Measurements from ENCODE around the gene HIPK3. TPM values are rescaled to one million over a fixed set of nuclear protein-coding genes. Genes with fewer than 3 reads are reported as not detected.

HIPK3 gene
- total RNA-seq, 1 donor from 2014 or later = 83.0 TPM

DNA sequence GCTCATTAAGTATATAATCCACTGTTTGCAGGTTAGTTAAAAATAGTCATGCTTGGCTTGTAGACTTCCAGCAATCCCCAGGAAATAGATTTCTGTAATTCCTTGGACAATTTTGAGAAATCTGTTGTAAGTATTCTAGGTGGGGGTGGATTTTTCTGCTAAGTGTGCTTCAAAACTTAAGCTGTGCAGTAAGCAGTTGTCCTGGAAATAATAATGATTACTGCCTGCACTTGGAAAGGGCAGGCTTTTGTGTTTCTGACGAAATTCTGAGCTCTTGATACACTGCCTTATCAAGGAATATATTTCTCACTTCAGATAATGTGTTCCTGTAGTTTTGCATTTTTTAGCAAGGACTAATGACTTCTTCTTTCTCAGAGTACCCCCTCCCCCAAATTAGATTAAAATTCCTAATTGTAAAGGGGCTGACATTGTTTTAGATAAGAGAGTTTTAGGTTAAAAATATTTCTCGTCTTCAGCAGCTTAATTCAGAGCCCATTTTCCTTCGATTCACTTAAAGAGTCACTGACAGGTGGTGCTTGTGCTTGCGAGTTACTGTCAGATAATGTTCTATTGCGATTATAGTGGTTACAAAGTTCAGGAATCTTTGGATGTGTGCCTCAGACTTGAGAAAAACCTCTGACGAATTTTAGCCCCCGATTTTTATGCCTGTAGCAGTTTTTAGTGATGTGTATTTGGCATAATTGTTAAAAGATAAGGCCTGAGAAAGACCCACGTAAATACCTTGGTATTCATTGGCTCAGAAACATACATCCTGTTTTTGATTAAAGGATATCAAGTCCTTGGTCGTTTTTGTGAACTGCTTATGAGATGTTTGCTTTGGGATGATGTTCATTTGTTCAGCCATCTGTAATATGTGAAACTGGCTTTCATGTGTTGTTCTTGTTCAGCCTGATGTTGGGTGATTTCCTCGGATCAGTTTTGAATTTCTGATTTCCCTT lies 120.5 kb downstream of the HIPK3 start:
- no peak for DNase-seq (ENCODE audit: low spot score)

DNA sequence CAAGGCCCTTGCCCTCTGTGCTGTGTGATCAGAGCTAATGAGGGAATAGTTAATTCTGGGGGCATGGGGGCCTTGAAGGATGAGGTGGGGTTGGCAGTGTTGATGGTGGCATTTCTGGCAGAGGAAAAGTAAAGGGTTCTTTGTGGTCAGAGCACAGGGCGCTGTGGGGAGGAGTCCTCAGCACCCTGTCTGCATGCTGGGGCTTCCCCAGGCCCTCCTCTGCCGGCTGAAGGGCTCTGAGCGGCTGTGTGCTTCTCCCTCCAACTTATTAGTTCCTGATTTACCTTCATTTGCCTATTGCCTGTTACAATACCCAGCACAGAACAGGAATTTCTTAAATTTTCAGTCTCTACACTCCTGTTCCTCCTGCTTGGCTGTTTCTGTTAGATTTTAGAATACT lies 122.8 kb downstream of the HIPK3 start:
- TF ChIP-seq, protein P1, sequence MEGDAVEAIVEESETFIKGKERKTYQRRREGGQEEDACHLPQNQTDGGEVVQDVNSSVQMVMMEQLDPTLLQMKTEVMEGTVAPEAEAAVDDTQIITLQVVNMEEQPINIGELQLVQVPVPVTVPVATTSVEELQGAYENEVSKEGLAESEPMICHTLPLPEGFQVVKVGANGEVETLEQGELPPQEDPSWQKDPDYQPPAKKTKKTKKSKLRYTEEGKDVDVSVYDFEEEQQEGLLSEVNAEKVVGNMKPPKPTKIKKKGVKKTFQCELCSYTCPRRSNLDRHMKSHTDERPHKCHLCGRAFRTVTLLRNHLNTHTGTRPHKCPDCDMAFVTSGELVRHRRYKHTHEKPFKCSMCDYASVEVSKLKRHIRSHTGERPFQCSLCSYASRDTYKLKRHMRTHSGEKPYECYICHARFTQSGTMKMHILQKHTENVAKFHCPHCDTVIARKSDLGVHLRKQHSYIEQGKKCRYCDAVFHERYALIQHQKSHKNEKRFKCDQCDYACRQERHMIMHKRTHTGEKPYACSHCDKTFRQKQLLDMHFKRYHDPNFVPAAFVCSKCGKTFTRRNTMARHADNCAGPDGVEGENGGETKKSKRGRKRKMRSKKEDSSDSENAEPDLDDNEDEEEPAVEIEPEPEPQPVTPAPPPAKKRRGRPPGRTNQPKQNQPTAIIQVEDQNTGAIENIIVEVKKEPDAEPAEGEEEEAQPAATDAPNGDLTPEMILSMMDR (IDR thresholded peaks at IDR 0.05) = no peak
- H3K27me3 Mint-ChIP-seq (ENCODE audit: low read depth) = no peaks in the 10 kb centered on the region
- no peak overlapping the region for H3K4me3 Mint-ChIP-seq (ENCODE audit: unreplicated experiment)
- H3K9me3 Mint-ChIP-seq (ENCODE audit: low read depth) = no peaks in the 10 kb centered on the region
- no peak for DNase-seq (ENCODE audit: low spot score)
- no peaks in the 10 kb centered on the region for H3K36me3 Mint-ChIP-seq (ENCODE audit: low read depth)
- peaks cover 18% of the 10 kb centered on the region for H3K4me1 Mint-ChIP-seq (ENCODE audit: low read depth)
- no peak overlapping the region for H3K27ac Mint-ChIP-seq (ENCODE audit: unreplicated experiment)

More for the DNA sequence above, 120.5 kb downstream of the HIPK3 start:
- H3K4me3 Mint-ChIP-seq (ENCODE audit: unreplicated experiment) = no peak overlapping the region
- no peak overlapping the region for H3K27ac Mint-ChIP-seq (ENCODE audit: unreplicated experiment)
- no peaks in the 10 kb centered on the region for H3K27me3 Mint-ChIP-seq (ENCODE audit: low read depth)
- no peaks in the 10 kb centered on the region for H3K36me3 Mint-ChIP-seq (ENCODE audit: low read depth)
- H3K9me3 Mint-ChIP-seq (ENCODE audit: low read depth) = no peaks in the 10 kb centered on the region
- TF ChIP-seq, protein P1 (IDR thresholded peaks at IDR 0.05) = no peak
- peaks cover 22% of the 10 kb centered on the region for H3K4me1 Mint-ChIP-seq (ENCODE audit: low read depth)

DNA sequence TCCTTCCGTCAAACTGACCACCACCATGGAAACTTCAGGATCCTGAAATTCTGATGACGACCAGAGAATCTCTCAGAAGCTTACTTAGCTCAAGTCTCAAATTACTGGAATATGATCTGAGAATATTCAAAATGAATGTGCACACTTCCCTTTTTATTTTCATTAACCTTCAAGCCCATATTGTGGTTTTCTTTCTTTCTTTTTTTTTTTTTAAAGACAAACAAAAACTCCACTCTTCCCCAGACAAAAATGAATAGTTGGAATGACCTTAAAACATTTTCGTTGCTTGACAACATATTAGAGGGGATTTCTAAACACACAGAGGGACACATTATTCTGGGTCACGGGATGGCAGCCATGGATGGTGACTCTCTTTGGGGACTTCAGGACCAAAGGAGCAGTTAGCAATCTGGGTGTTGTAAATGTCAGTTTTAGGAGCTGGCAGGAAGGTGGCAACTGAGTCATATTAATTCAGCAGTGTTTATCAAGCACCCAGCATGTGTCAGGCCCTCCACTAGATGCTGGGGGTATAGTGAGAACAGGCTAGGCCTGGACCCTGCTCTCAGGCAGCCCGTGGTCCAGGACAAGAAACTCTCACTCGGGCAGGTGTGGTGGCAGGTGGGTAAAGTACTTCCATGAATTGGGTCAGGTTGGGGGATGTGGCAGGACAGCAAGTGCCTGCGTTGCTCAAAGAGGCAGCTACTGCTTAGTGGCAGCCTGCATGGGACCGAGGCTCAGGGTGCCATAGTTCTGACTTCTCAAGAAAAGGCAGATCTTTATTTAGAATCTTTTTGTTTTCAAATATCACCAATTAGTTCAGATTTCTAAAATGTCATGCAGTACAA lies 126.1 kb downstream of the HIPK3 start:
- Mint-ChIP-seq H3K27me3 (ENCODE audit: low read depth) (no peaks in the 10 kb centered on the region), H3K27ac (ENCODE audit: unreplicated experiment) (no peak overlapping the region), H3K36me3 (ENCODE audit: low read depth) (no peaks in the 10 kb centered on the region), H3K4me3 (ENCODE audit: unreplicated experiment) (no peak overlapping the region), H3K9me3 (ENCODE audit: low read depth) (peaks cover 3% of the 10 kb centered on the region), H3K4me1 (ENCODE audit: low read depth) (peaks cover 2% of the 10 kb centered on the region)
- DNase-seq (ENCODE audit: low spot score) = no peak
- TF ChIP-seq, protein P1 (IDR thresholded peaks at IDR 0.05) = no peak

DNA sequence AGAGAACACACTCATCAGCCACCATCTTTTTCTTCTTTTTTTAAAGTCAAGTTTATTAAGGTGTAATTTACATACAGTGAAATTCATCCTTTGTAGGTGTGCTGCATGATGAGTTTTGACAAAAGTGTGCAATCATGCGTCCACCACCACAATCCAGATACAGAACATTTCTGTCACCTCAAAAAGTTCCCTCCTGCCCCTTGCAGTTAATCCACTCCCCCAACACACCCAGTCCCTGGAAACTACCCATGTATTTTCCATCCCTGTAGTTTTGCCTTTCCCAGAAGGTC lies 126.7 kb downstream of the HIPK3 start:
- no peak overlapping the region for H3K27ac Mint-ChIP-seq (ENCODE audit: unreplicated experiment)
- TF ChIP-seq, protein P1 (IDR thresholded peaks at IDR 0.05) = no peak
- peaks cover 3% of the 10 kb centered on the region for H3K9me3 Mint-ChIP-seq (ENCODE audit: low read depth)
- H3K4me1 Mint-ChIP-seq (ENCODE audit: low read depth) = no peaks in the 10 kb centered on the region
- H3K36me3 Mint-ChIP-seq (ENCODE audit: low read depth) = no peaks in the 10 kb centered on the region
- no peaks in the 10 kb centered on the region for H3K27me3 Mint-ChIP-seq (ENCODE audit: low read depth)
- H3K4me3 Mint-ChIP-seq (ENCODE audit: unreplicated experiment) = no peak overlapping the region
- no peak for DNase-seq (ENCODE audit: low spot score)

DNA sequence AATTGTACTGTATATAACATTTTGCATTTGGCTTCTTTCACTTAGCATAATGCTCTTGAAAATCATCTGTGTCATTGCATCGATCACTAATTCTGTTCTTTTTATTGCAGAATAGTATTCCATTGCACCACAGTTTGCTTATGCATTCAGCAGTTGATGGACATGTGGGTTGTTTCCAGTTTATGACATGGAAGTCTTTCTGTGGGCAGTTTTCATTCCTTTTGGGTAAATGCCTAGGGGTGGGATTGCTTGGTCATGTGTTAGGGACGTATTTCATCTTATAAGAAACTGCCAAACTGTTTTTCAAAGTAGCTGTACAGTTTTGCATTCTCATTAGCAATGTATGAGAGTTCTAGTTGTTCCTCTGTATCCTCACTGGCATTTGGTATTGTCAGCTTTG lies 127.0 kb downstream of the HIPK3 start:
- H3K9me3 Mint-ChIP-seq (ENCODE audit: low read depth) = peaks cover 3% of the 10 kb centered on the region
- no peak for DNase-seq (ENCODE audit: low spot score)
- H3K36me3 Mint-ChIP-seq (ENCODE audit: low read depth) = no peaks in the 10 kb centered on the region
- no peaks in the 10 kb centered on the region for H3K4me1 Mint-ChIP-seq (ENCODE audit: low read depth)
- TF ChIP-seq, protein P1 (IDR thresholded peaks at IDR 0.05) = no peak
- no peak overlapping the region for H3K4me3 Mint-ChIP-seq (ENCODE audit: unreplicated experiment)
- H3K27me3 Mint-ChIP-seq (ENCODE audit: low read depth) = no peaks in the 10 kb centered on the region
- H3K27ac Mint-ChIP-seq (ENCODE audit: unreplicated experiment) = no peak overlapping the region
